ENCODE data around the gene YWHAQ. TPM values are rescaled to one million over a fixed set of nuclear protein-coding genes. Genes with fewer than 3 reads are reported as not detected.

YWHAQ gene
- total RNA-seq, 4 donors from 2014 or later: 223 to 239 (median 230) TPM

DNA sequence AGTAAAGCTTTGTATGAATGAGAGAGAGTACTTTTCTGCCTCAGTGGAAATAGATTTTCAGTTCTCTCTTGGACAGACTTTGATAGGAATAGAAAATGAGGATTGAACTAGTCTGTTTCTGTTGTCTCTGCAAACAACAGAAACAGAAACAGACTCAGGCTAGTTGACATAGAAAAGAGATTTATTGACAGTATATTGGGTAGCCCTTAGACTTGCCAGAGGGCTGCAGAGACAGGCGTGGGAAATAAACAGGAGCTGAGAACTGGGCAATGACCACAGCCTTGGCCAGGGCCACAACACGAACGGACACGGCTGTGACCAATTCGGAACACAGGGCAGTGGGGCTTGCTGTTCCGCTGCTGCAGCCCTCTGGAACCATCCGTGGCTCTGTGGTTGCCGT, 30.5 kb upstream of the YWHAQ start:
- no peaks in the 10 kb centered on the region for H3K27me3 ChIP-seq
- H3K9me3 ChIP-seq: no peaks in the 10 kb centered on the region
- no peak overlapping the region for H3K27ac ChIP-seq (replicated peaks in 1 of 4)
- no peaks in the 10 kb centered on the region for H3K36me3 ChIP-seq
- no peak for DNase-seq (ENCODE audit: extremely low spot score)
- H3K4me3 ChIP-seq: no peak overlapping the region
- WGBS: 66% methylated on average over 4 of the region's 8 CpGs
- TF ChIP-seq, protein P1, sequence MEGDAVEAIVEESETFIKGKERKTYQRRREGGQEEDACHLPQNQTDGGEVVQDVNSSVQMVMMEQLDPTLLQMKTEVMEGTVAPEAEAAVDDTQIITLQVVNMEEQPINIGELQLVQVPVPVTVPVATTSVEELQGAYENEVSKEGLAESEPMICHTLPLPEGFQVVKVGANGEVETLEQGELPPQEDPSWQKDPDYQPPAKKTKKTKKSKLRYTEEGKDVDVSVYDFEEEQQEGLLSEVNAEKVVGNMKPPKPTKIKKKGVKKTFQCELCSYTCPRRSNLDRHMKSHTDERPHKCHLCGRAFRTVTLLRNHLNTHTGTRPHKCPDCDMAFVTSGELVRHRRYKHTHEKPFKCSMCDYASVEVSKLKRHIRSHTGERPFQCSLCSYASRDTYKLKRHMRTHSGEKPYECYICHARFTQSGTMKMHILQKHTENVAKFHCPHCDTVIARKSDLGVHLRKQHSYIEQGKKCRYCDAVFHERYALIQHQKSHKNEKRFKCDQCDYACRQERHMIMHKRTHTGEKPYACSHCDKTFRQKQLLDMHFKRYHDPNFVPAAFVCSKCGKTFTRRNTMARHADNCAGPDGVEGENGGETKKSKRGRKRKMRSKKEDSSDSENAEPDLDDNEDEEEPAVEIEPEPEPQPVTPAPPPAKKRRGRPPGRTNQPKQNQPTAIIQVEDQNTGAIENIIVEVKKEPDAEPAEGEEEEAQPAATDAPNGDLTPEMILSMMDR (IDR thresholded peaks at IDR 0.05): no peak
- TF ChIP-seq POLR2A (IDR thresholded peaks at IDR 0.05; ENCODE audit: low read depth) (no peak), POLR2AphosphoS5 (IDR thresholded peaks at IDR 0.05) (no peak), EP300 (IDR thresholded peaks at IDR 0.05) (no peak)
- intact Hi-C loops (cut with DNase I): no loop called here
- H3K4me1 ChIP-seq: no peaks in the 10 kb centered on the region

GRCh38 chr2:9660781-9661180, 30.0 kb upstream of the YWHAQ start:
- Histone ChIP-seq H3K9me3 (no peaks in the 10 kb centered on the region), H3K27me3 (no peaks in the 10 kb centered on the region), H3K4me1 (no peaks in the 10 kb centered on the region), H3K4me3 (no peak overlapping the region), H3K27ac (replicated peaks in 1 of 4) (no peak overlapping the region), H3K36me3 (no peaks in the 10 kb centered on the region)
- no peak for DNase-seq (ENCODE audit: extremely low spot score)
- TF ChIP-seq, protein P1 (IDR thresholded peaks at IDR 0.05): no peak
- TF ChIP-seq EP300 (IDR thresholded peaks at IDR 0.05) (no peak), POLR2AphosphoS5 (IDR thresholded peaks at IDR 0.05) (no peak), POLR2A (IDR thresholded peaks at IDR 0.05; ENCODE audit: low read depth) (no peak)
- intact Hi-C loops (cut with DNase I): no loop called here
- 84% methylated on average over 7 of the region's 7 CpGs for WGBS

DNA sequence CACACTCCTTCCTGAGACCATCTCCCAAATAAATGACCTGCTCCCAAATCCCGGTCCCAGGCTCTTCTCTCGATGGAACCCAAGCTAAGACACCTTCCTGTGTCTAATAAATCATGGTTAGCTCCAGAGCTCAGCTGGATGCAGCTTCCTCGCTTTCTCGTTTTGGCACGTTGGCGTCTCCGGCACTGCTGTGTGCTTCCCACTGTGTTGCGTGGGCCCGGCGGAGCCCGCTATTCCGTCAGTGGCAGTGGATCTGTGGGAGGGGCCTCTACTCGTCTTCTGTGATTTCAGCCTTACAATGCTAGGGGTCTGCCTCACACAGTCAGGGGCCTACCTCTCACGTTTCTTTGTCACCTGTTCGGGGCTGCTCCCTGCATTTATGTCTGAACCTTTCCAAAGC, 29.4 kb upstream of the YWHAQ start:
- Histone ChIP-seq H3K27ac (replicated peaks in 1 of 4) (no peak overlapping the region), H3K4me1 (no peaks in the 10 kb centered on the region), H3K36me3 (no peaks in the 10 kb centered on the region), H3K27me3 (no peaks in the 10 kb centered on the region), H3K4me3 (no peak overlapping the region), H3K9me3 (no peaks in the 10 kb centered on the region)
- no peak for DNase-seq (ENCODE audit: extremely low spot score)
- intact Hi-C loops (cut with DNase I): no loop called here
- TF ChIP-seq, protein P1 (IDR thresholded peaks at IDR 0.05): no peak
- TF ChIP-seq EP300 (IDR thresholded peaks at IDR 0.05): no peak
- TF ChIP-seq POLR2A (IDR thresholded peaks at IDR 0.05; ENCODE audit: low read depth): no peak
- no peak for TF ChIP-seq POLR2AphosphoS5 (IDR thresholded peaks at IDR 0.05)
- 89% methylated on average over 14 of the region's 15 CpGs for WGBS

- H3K4me3 ChIP-seq: no peak overlapping the region
- TF ChIP-seq POLR2A (IDR thresholded peaks at IDR 0.05; ENCODE audit: low read depth) (no peak), POLR2AphosphoS5 (IDR thresholded peaks at IDR 0.05) (no peak), EP300 (IDR thresholded peaks at IDR 0.05) (no peak)
- TF ChIP-seq, protein P1 (IDR thresholded peaks at IDR 0.05): no peak
- H3K36me3 ChIP-seq: no peaks in the 10 kb centered on the region
- no peaks in the 10 kb centered on the region for H3K27me3 ChIP-seq
- 75% methylated on average over 9 of the region's 9 CpGs for WGBS
- no peak overlapping the region for H3K27ac ChIP-seq (replicated peaks in 1 of 4)
- no peaks in the 10 kb centered on the region for H3K9me3 ChIP-seq
- no peak for DNase-seq (ENCODE audit: extremely low spot score)
- intact Hi-C loops (cut with DNase I): no loop called here
- no peaks in the 10 kb centered on the region for H3K4me1 ChIP-seq
Observed at GRCh38 chr2:9658972-9659371, 28.2 kb upstream of the YWHAQ start.

DNA sequence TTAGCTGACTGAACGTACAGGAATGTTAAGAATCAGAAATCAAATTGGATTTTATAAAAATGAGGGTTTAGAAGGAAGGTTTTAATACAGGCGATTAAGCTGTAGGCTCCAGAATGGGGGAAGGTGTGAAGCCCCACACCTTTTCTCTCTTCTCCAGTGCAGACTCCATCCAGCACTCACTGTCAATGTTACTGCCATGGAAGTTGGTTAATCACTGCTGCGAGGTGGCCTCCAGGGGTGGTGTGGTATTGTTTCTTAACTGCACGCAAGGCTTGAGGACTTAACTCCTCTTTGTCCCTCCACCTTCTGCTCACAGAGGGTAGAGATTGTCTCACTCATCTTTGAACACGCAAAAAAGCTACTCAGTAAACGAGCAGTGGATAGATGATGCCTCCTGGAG, 26.9 kb upstream of the YWHAQ start:
- H3K4me3 ChIP-seq: no peak overlapping the region
- 87% methylated on average over 6 of the region's 6 CpGs for WGBS
- intact Hi-C loops (cut with DNase I): no loop called here
- TF ChIP-seq, protein P1 (IDR thresholded peaks at IDR 0.05): no peak
- TF ChIP-seq POLR2A (IDR thresholded peaks at IDR 0.05; ENCODE audit: low read depth) (no peak), POLR2AphosphoS5 (IDR thresholded peaks at IDR 0.05) (no peak), EP300 (IDR thresholded peaks at IDR 0.05) (no peak)
- H3K27me3 ChIP-seq: no peaks in the 10 kb centered on the region
- no peaks in the 10 kb centered on the region for H3K4me1 ChIP-seq
- H3K27ac ChIP-seq (replicated peaks in 1 of 4): no peak overlapping the region
- no peaks in the 10 kb centered on the region for H3K36me3 ChIP-seq
- no peak for DNase-seq (ENCODE audit: extremely low spot score)
- no peaks in the 10 kb centered on the region for H3K9me3 ChIP-seq
